ENCODE results near the gene ACBD4. TPM values are rescaled to one million over a fixed set of nuclear protein-coding genes. Genes with fewer than 3 reads are reported as not detected.

Gene ACBD4
- total and polyA plus RNA-seq, 2 of the 13 experiments (the other 11 are each of a cell fraction or from before 2014, with no cell fraction given): 16.1 to 26.9 TPM

GRCh38 chr17:45161288-45162024 is 26.0 kb downstream of the ACBD4 start, which contains the start of gene HEXIM2 (continued):
- TF ChIP-seq ZBTB26 (CRISPR knock-in tag; IDR thresholded peaks at IDR 0.05; ENCODE audit: borderline replicate concordance): 0 out of 2 replicates have a peak, but pooled peaks have one; percentile 18
- peak; percentile 98 for TF ChIP-seq TAF1 (CRISPR knock-in tag; IDR thresholded peaks at IDR 0.05)
- 0 out of 2 replicates have a peak, but pooled peaks have one; percentile 74 for TF ChIP-seq PAWR (CRISPR knock-in tag; IDR thresholded peaks at IDR 0.05; ENCODE audit: borderline replicate concordance)
- no peak for TF ChIP-seq NFE2L2 (IDR thresholded peaks at IDR 0.05; ENCODE audit: low read length)
- peak; percentile 91 for TF ChIP-seq ZFY (CRISPR knock-in tag; IDR thresholded peaks at IDR 0.05)
- peak; percentile 97 for TF ChIP-seq ZSCAN30 (CRISPR knock-in tag; IDR thresholded peaks at IDR 0.05)
- peak; percentile 59 for TF ChIP-seq HOXD1 (CRISPR knock-in tag; IDR thresholded peaks at IDR 0.05)
- TF ChIP-seq AHR (CRISPR knock-in tag; IDR thresholded peaks at IDR 0.05): no peak; the same call in 1 of the 2 replicates
- TF ChIP-seq ZNF761 (CRISPR knock-in tag; conservative IDR thresholded peaks at IDR 0.05): peak; percentile 99
- peak; percentile 79 for TF ChIP-seq ZNF350 (CRISPR knock-in tag; IDR thresholded peaks at IDR 0.05; ENCODE audit: borderline replicate concordance, low read depth)
- TF ChIP-seq ZNF770 (CRISPR knock-in tag; IDR thresholded peaks at IDR 0.05): peak; percentile 80
- peak; percentile 28 for TF ChIP-seq ATF3 (CRISPR knock-in tag; IDR thresholded peaks at IDR 0.05)
- TF ChIP-seq ZFAT (CRISPR knock-in tag; conservative IDR thresholded peaks at IDR 0.05): 0 out of 2 replicates have a peak, but pooled peaks have one; percentile 21
- peak; percentile 64; the same call in 1 of the 2 replicates for TF ChIP-seq ONECUT2 (CRISPR knock-in tag; IDR thresholded peaks at IDR 0.05)
- TF ChIP-seq MLX (CRISPR knock-in tag; IDR thresholded peaks at IDR 0.05): 0 out of 2 replicates have a peak, but pooled peaks have one; percentile 10
- no peak; the same call in 1 of the 2 replicates for TF ChIP-seq JDP2 (CRISPR knock-in tag; IDR thresholded peaks at IDR 0.05; ENCODE audit: borderline replicate concordance)
- peak; percentile 94 for TF ChIP-seq SAP130 (CRISPR knock-in tag; IDR thresholded peaks at IDR 0.05; ENCODE audit: low read depth)
- TF ChIP-seq ZZZ3 (CRISPR knock-in tag; IDR thresholded peaks at IDR 0.05; ENCODE audit: borderline replicate concordance): peak; percentile 90
- peak; percentile 37 for TF ChIP-seq SIN3B (IDR thresholded peaks at IDR 0.05; ENCODE audit: low read length)
- TF ChIP-seq ZNF512 (CRISPR knock-in tag; IDR thresholded peaks at IDR 0.05): 0 out of 2 replicates have a peak, but pooled peaks have one; percentile 11
- peak; percentile 80; the same call in 1 of the 2 replicates for TF ChIP-seq LBX2 (CRISPR knock-in tag; IDR thresholded peaks at IDR 0.05; ENCODE audit: borderline replicate concordance)
- 0 out of 2 replicates have a peak, but pooled peaks have one; percentile 22 for TF ChIP-seq ZNF44 (CRISPR knock-in tag; IDR thresholded peaks at IDR 0.05)
